Prostate gland (tissue), 2 donors: ENCODE data around the gene DPEP2. TPM values are rescaled to one million over a fixed set of nuclear protein-coding genes. Genes with fewer than 3 reads are reported as not detected.

Experiments
- DNase-seq: peaks from one replicate; pipeline ENCODE4 v3.0.0-alpha.2; 2019; ENCODE audit warnings: low spot score
- H3K27ac ChIP-seq, 2 donors: fragments of 200-600 bp; sonication (generic); 2 replicates each; pipeline ENCODE4 v1.5.1; 2017 to 2019
- H3K27me3 ChIP-seq: fragments of 200-600 bp; sonication (generic); replicated peaks from 2 replicates; pipeline ENCODE4 v1.5.1; 2019; ENCODE audit not compliant: insufficient read depth
- H3K36me3 ChIP-seq, 2 donors: fragments of 200-600 bp; sonication (generic); 1 replicate in 1 of 2; 2 replicates in 1 of 2; pipeline versions ENCODE4 v1.5.1 to v1.8.1; 2017 to 2019
- H3K4me1 ChIP-seq: fragments of 200-600 bp; sonication (generic); replicated peaks from 2 replicates; pipeline ENCODE4 v1.5.1; 2019
- H3K4me3 ChIP-seq, 2 donors: fragments of 200-600 bp; sonication (generic); 2 replicates each; pipeline ENCODE4 v1.5.1; 2017 to 2019
- H3K9me3 ChIP-seq: fragments of 200-600 bp; sonication (generic); 2 replicates; pipeline ENCODE4 v1.5.1; 2017
- POLR2A ChIP-seq: fragments of 450-650 bp; IDR thresholded peaks from one replicate; pipeline ENCODE4 v1.6.1; 2016; ENCODE audit warnings: antibody characterized with exemption, mild to moderate bottlenecking
- POLR2AphosphoS5 ChIP-seq: sonication (generic); formaldehyde crosslinking; IDR thresholded peaks from one replicate; pipeline ENCODE4 v1.6.1; 2017; ENCODE audit warnings: antibody characterized with exemption
- WGBS: methylation state at CpG from one replicate; pipeline ENCODE4 v1.1.5; 2018; 5-methylcytosine and 5-hydroxymethylcytosine counted together
- intact Hi-C: fragments of 100-400 bp; cut with DNase I; formaldehyde crosslinking; loops from one replicate; pipeline ENCODE4 v1.14.2; 2022
- total RNA-seq, 2 donors: library from RNA; depleted of rRNA; stranded (reverse); fragments of >200 nt; gene quantifications; one replicate each; pipeline ENCODE4 v1.1.0, GENCODE V29; 2016
- TF ChIP-seq, protein P1 (sequence below), 4 experiments: fragments of 200-600 bp in 2 of 4; fragments of 450-650 bp in 2 of 4; sonication (generic) in 2 of 4; IDR thresholded peaks; 1 replicate in 3 of 4; 2 replicates in 1 of 4; pipeline ENCODE4 v1.5.1; 2016 to 2019; ENCODE audit warnings: antibody characterized with exemption in 4 of 4, mild to moderate bottlenecking in 2 of 4, moderate library complexity in 2 of 4

Gene DPEP2
- total RNA-seq, 2 donors from 2014 or later: 0.41 to 2.4 TPM

GRCh38 chr16:67954421-67955196, 44.7 kb downstream of the DPEP2 start:
- intact Hi-C loops: no loop called here
- no peaks in the 10 kb centered on the region for H3K27me3 ChIP-seq
- H3K27ac ChIP-seq: peak overlapping the region in 1 of 2 donors; percentile 55
- no peaks in the 10 kb centered on the region for H3K9me3 ChIP-seq
- H3K4me1 ChIP-seq: peaks cover 5% of the 10 kb centered on the region
- no peak for DNase-seq
- no peak overlapping the region for H3K4me3 ChIP-seq
- WGBS: 70% methylated on average over 10 of the region's 10 CpGs
- TF ChIP-seq, protein P1, sequence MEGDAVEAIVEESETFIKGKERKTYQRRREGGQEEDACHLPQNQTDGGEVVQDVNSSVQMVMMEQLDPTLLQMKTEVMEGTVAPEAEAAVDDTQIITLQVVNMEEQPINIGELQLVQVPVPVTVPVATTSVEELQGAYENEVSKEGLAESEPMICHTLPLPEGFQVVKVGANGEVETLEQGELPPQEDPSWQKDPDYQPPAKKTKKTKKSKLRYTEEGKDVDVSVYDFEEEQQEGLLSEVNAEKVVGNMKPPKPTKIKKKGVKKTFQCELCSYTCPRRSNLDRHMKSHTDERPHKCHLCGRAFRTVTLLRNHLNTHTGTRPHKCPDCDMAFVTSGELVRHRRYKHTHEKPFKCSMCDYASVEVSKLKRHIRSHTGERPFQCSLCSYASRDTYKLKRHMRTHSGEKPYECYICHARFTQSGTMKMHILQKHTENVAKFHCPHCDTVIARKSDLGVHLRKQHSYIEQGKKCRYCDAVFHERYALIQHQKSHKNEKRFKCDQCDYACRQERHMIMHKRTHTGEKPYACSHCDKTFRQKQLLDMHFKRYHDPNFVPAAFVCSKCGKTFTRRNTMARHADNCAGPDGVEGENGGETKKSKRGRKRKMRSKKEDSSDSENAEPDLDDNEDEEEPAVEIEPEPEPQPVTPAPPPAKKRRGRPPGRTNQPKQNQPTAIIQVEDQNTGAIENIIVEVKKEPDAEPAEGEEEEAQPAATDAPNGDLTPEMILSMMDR (IDR thresholded peaks at IDR 0.05): no peak
- TF ChIP-seq POLR2AphosphoS5 (no peak), POLR2A (no peak)
- peaks cover 9% of the 10 kb centered on the region in 2 donors for H3K36me3 ChIP-seq

GRCh38 chr16:67953641-67954375, 45.5 kb downstream of the DPEP2 start:
- Histone ChIP-seq H3K4me3 (no peak overlapping the region), H3K36me3 (peaks cover 11 to 14% of the 10 kb centered on the region in 2 donors), H3K9me3 (no peaks in the 10 kb centered on the region), H3K27me3 (no peaks in the 10 kb centered on the region), H3K4me1 (peaks cover 5% of the 10 kb centered on the region), H3K27ac (peak overlapping the region in 1 of 2 donors; percentile 55)
- DNase-seq: no peak
- TF ChIP-seq POLR2AphosphoS5: no peak
- TF ChIP-seq, protein P1 (IDR thresholded peaks at IDR 0.05): no peak
- no peak for TF ChIP-seq POLR2A
- intact Hi-C loops: no loop called here
- 84% methylated on average over 8 of the region's 8 CpGs for WGBS

- Histone ChIP-seq H3K9me3 (no peaks in the 10 kb centered on the region), H3K4me1 (peaks cover 5% of the 10 kb centered on the region), H3K27me3 (no peaks in the 10 kb centered on the region), H3K36me3 (peaks cover 17 to 25% of the 10 kb centered on the region in 2 donors), H3K27ac (peak overlapping the region in 1 of 2 donors; percentile 33), H3K4me3 (no peak overlapping the region)
- intact Hi-C loops: no loop called here
- no peak for DNase-seq
- TF ChIP-seq POLR2AphosphoS5 (no peak), POLR2A (no peak)
- TF ChIP-seq, protein P1 (IDR thresholded peaks at IDR 0.05): no peak
- 33% methylated on average over 8 of the region's 12 CpGs for WGBS
Observed at GRCh38 chr16:67951485-67951884, 47.8 kb downstream of the DPEP2 start.

DNA sequence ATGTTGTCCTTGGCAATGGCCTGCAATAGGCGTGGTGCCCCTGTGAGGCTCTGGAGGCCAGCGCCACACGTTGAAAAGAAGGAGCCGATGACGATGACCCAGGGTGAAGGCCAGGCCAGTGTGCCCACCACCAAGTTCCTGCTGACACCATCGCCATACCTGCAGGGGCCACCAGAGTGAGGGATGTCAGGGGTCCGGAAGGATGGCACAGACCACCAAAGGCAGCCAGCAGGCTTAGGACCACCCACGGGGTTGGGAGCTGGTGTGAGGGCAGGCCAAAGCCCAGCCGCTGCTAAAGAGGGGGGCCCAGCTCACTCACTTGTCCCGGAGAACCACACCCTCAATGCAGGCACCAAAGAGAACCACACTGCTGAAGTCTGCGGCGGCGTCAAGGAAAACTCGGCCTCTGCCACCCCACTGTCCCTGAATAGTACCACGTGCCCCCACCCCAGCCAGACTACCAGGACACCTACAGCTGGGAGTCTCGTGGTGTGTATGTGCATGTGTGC, 48.9 kb downstream of the DPEP2 start:
- 86% methylated on average over 16 of the region's 16 CpGs for WGBS
- peaks cover 5% of the 10 kb centered on the region for H3K4me1 ChIP-seq
- TF ChIP-seq POLR2A (no peak), POLR2AphosphoS5 (no peak)
- TF ChIP-seq, protein P1 (IDR thresholded peaks at IDR 0.05): no peak
- no peak for DNase-seq
- peaks cover 28 to 36% of the 10 kb centered on the region in 2 donors for H3K36me3 ChIP-seq
- no peak overlapping the region for H3K4me3 ChIP-seq
- no peaks in the 10 kb centered on the region for H3K9me3 ChIP-seq
- H3K27ac ChIP-seq: no peak overlapping the region
- intact Hi-C loops: no loop called here
- H3K27me3 ChIP-seq: no peaks in the 10 kb centered on the region
